HG03558 (cell line): ENCODE results near the gene AKAP13.

Experiments
- ATAC-seq: cut with Tn5 transposase; IDR thresholded peaks from one replicate; pipeline ENCODE4 v1.9.1; 2021; ENCODE audit warnings: moderate number of reproducible peaks; ENCODE audit not compliant: unreplicated experiment; ENCODE audit errors: extremely low read depth

Gene AKAP13

GRCh38 chr15:85609492-85609891 lies 229.1 kb downstream of the AKAP13 start:
- ATAC-seq = no peak

- ATAC-seq = no peak
These were observed 231.0 kb downstream of the AKAP13 start for GRCh38 chr15:85611361-85611760.

GRCh38 chr15:85614059-85614458 lies 233.7 kb downstream of the AKAP13 start:
- no peak for ATAC-seq

- no peak for ATAC-seq
These were observed 235.5 kb downstream of the AKAP13 start for GRCh38 chr15:85615930-85616329.

- ATAC-seq = no peak
These were observed 236.2 kb downstream of the AKAP13 start for GRCh38 chr15:85616549-85617110.

- no peak for ATAC-seq
These were observed 237.8 kb downstream of the AKAP13 start for GRCh38 chr15:85618228-85618505.

- peak; percentile 39 for ATAC-seq
These were observed 238.6 kb downstream of the AKAP13 start for GRCh38 chr15:85618956-85619491.

GRCh38 chr15:85619992-85620689 lies 239.7 kb downstream of the AKAP13 start:
- ATAC-seq = no peak

- no peak for ATAC-seq
These were observed 240.3 kb downstream of the AKAP13 start for GRCh38 chr15:85620690-85621049.

- ATAC-seq = no peak
These were observed 240.7 kb downstream of the AKAP13 start for GRCh38 chr15:85621094-85621493.

GRCh38 chr15:85622221-85622831 lies 241.9 kb downstream of the AKAP13 start:
- no peak for ATAC-seq

GRCh38 chr15:85623315-85624049 lies 243.1 kb downstream of the AKAP13 start:
- ATAC-seq = no peak

GRCh38 chr15:85624291-85624801 lies 243.9 kb downstream of the AKAP13 start:
- no peak for ATAC-seq

- ATAC-seq = no peak
These were observed 244.9 kb downstream of the AKAP13 start for GRCh38 chr15:85625166-85625830.

GRCh38 chr15:85625856-85626255 lies 245.5 kb downstream of the AKAP13 start:
- ATAC-seq = peak; percentile 70

GRCh38 chr15:85627213-85627935 lies 247.0 kb downstream of the AKAP13 start:
- ATAC-seq = no peak

- ATAC-seq = no peak
These were observed 249.9 kb downstream of the AKAP13 start for GRCh38 chr15:85630311-85630710.

- ATAC-seq = no peak
These were observed 250.6 kb downstream of the AKAP13 start for GRCh38 chr15:85631018-85631417.

- ATAC-seq = no peak
These were observed 251.6 kb downstream of the AKAP13 start for GRCh38 chr15:85632014-85632413.

GRCh38 chr15:85633859-85634258 lies 253.5 kb downstream of the AKAP13 start:
- ATAC-seq = no peak
